ENCODE data around the gene SLC46A3.

GRCh38 chr13:28710161-28710560, 8.6 kb downstream of the SLC46A3 start:
- TF ChIP-seq POLR2AphosphoS5 (IDR thresholded peaks at IDR 0.05; ENCODE audit: borderline replicate concordance, low read depth, low read length) (no peak), EZH2 (IDR thresholded peaks at IDR 0.05) (no peak)
